Activated CD8-positive, alpha-beta memory T cell treated with anti-CD3 and anti-CD28 coated beads, Interleukin-2, amount 50 U/mL, for 48 hours (primary cell): ENCODE measurements around the gene FOXN1.
"Not testable (repeated sequence)": the region's sequence is repeated elsewhere in the genome, so short reads cannot be mapped to it uniquely, and the experiment has no call there.

Experiments
- DNase-seq: peaks from one replicate; pipeline ENCODE4 v3.0.0-alpha.2; 2020

The FOXN1 gene

GRCh38 chr17:28505986-28506665 is at the start of gene FOXN1:
Gene FOXN1 (plus strand): TSS chr17:28506348. CDS start chr17:28523970, 17,622 bp downstream.
- DNase-seq, result no peak

DNA sequence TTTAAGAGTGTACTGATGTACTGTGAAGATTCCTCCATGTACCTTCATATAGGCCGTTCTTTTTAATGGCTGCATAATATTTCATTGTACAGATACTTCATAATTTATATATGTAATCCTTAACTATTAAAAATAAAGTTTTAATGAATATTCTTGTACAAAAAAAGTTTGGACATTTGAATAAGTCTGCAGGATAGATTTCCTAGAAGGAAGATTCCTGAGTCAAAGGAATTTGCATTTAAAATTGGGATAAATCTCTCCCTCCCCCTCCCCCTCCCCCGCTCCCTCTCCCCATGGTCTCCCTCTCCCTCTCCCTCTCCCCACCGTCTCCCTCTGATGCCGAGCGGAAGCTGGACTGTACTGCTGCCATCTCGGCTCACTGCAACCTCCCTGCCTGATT is 48.3 kb upstream of the FOXN1 start:
- no peak for DNase-seq

DNA sequence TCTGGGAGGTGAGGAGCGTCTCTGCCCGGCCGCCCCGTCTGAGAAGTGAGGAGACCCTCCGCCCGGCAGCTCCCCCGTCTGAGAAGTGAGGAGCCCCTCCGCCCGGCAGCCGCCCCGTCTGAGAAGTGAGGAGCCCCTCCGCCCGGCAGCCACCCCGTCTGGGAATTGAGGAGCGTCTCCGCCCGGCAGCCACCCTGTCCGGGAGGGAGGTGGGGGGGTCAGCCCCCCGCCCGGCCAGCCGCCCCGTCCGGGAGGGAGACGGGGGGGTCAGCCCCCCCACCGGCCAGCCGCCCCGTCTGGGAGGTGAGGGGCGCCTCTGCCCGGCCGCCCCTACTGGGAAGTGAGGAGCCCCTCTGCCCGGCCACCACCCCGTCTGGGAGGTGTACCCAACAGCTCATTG is 47.3 kb upstream of the FOXN1 start:
- DNase-seq, result not testable (repeated sequence)

DNA sequence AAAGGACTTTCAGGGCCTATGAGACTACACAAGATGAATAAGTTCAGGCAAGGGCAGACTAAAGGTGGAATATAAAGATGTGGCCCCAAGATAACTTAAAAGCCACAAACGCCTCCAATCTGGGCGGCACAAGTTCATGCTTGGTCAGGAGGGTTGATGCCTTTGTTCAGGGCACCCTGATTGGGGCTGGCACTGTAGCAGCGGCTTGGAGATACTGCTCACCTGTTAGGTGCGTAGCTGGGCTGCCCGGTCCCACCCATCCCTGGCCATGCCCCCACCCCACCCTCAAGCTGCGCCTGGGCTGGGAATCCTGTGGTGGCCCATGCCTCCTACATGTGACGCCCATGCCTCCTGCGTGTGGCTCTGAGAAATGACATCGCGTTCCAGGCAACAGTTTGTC is 45.2 kb upstream of the FOXN1 start:
- DNase-seq, result no peak

- no peak for DNase-seq
Measured at GRCh38 chr17:28466001-28466400, 40.1 kb upstream of the FOXN1 start.

DNA sequence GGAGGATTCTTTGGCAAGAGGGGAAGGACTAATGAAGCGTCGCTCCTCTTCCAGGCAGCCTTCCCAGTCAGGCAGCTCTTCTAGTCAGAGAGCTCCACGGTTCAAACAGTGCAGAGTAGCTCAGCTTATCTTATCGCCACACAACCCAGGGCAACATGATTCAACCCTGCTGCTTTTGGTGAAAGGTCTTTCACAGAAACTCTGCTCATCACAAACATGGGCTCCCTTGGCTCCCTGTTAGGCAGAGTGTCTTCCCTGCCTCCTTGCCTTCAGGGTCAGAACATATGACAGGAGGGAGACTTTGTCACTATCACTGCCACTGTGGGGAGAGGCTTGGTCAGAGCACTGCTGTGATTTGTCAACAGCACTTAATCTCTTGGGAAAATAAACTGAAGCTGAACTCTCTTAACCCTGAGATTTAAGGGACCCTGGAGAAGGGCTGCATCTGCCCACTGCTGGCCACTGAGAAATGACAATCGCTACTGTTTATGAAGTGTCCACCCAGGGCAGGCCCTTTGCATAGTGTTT is 39.6 kb upstream of the FOXN1 start:
- DNase-seq, result no peak

GRCh38 chr17:28467456-28468025 is 38.6 kb upstream of the FOXN1 start:
- no peak for DNase-seq

DNA sequence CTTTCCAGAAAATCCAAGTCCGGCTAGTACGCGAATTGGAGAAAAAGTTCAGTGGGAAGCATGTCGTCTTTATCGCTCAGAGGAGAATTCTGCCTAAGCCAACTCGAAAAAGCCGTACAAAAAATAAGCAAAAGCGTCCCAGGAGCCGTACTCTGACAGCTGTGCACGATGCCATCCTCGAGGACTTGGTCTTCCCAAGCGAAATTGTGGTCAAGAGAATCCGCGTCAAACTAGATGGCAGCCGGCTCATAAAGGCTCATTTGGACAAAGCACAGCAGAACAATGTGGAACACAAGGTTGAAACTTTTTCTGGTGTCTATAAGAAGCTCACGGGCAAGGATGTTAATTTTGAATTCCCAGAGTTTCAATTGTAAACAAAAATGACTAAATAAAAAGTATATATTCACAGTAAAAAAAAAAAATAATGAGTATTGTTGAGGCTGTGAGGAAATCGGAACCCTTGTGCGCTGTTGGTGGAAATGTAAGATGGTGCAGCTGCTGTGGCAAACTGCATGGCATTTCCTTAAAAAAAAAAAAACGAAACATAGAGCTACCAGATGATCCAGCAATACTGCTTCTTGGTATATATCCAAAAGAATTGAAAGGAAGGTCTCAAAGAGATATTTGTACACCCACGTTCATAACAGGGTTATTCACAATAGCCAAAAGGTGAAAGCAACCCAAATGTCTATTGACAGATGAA is 38.0 kb upstream of the FOXN1 start:
- DNase-seq, result not testable (repeated sequence)

GRCh38 chr17:28468781-28469180 is 37.4 kb upstream of the FOXN1 start:
- DNase-seq, result no peak

- DNase-seq, result no peak
Measured at GRCh38 chr17:28469376-28469775, 36.8 kb upstream of the FOXN1 start.

- DNase-seq, result no peak
Measured at GRCh38 chr17:28470266-28470913, 35.8 kb upstream of the FOXN1 start.

- DNase-seq, result no peak
Measured at GRCh38 chr17:28470914-28471366, 35.2 kb upstream of the FOXN1 start.

- no peak for DNase-seq
Measured at GRCh38 chr17:28471531-28472342, 34.4 kb upstream of the FOXN1 start.

- DNase-seq, result no peak
Measured at GRCh38 chr17:28472871-28473497, 33.2 kb upstream of the FOXN1 start.

- DNase-seq, result no peak
Measured at GRCh38 chr17:28473542-28473941, 32.6 kb upstream of the FOXN1 start, which contains the start of gene SLC13A2. Gene SLC13A2 (plus strand): TSS chr17:28473644. CDS start chr17:28473713, 69 bp downstream.

- no peak for DNase-seq
Measured at GRCh38 chr17:28474111-28474531, 32.0 kb upstream of the FOXN1 start.

- peak; percentile 23 for DNase-seq
Measured at GRCh38 chr17:28475151-28475900, 30.8 kb upstream of the FOXN1 start.

GRCh38 chr17:28476076-28476865 is 29.9 kb upstream of the FOXN1 start:
- DNase-seq, result peak; percentile 20

DNA sequence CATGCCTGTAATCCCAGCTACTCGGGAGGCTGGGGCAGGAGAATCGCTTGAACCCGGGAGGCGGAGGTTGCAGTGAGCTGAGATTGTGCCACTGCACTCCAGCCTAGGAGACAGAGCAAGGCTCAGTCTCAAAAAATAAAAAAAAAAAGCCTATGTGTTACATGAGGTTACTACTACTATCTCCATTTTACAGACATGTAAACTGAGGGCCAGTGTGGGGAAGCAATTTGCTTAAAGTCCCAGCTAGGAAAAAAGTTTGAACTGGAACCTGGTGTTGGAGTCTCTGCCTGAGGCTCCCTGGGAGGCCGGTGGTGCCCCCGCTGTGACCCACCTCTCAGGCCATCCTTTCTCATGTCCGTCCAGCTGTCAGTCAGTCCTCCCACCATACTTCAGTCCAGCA is 28.2 kb upstream of the FOXN1 start:
- peak; percentile 4 for DNase-seq
